Measurements from ENCODE around the gene MYO3A. TPM values are rescaled to one million over a fixed set of nuclear protein-coding genes. Genes with fewer than 3 reads are reported as not detected.

MYO3A gene
- total and polyA plus RNA-seq, 3 experiments from 2014 or later = not detected

- Histone ChIP-seq H3K9me3 (ENCODE audit: low read length) (no peaks in the 10 kb centered on the region), H3K27ac (ENCODE audit: low read depth, low read length) (no peak overlapping the region), H3K36me3 (ENCODE audit: insufficient read depth, low read length) (no peaks in the 10 kb centered on the region), H3K27me3 (ENCODE audit: insufficient read depth, low read length, poor library complexity, severe bottlenecking) (peaks cover 27% of the 10 kb centered on the region), H3K4me1 (ENCODE audit: insufficient read depth, low read length) (no peaks in the 10 kb centered on the region), H3K4me3 (ENCODE audit: low read length) (no peak overlapping the region)
- Mint-ChIP-seq H3K36me3 (no peaks in the 10 kb centered on the region), H3K27me3 (peaks cover 65 to 89% of the 10 kb centered on the region in 2 donors), H3K9me3 (peaks cover 0 to 1% (median 0%) of the 10 kb centered on the region in 5 donors), H3K4me1 (peaks cover 15 to 36% (median 28%) of the 10 kb centered on the region in 3 donors), H3K27ac (no peak overlapping the region), H3K4me3 (no peak overlapping the region)
- DNase-seq = no peak
- ChIA-PET CTCF (no interaction called here), POLR2A (no interaction called here)
Observed at GRCh38 chr10:26219676-26220075, 285.6 kb downstream of the MYO3A start.

- no peaks in the 10 kb centered on the region for H3K36me3 Mint-ChIP-seq
- no peak for DNase-seq
- H3K36me3 ChIP-seq (ENCODE audit: insufficient read depth, low read length) = no peaks in the 10 kb centered on the region
- peaks cover 23% of the 10 kb centered on the region for H3K27me3 ChIP-seq (ENCODE audit: insufficient read depth, low read length, poor library complexity, severe bottlenecking)
- no peaks in the 10 kb centered on the region for H3K9me3 ChIP-seq (ENCODE audit: low read length)
- peaks cover 0 to 1% (median 0%) of the 10 kb centered on the region in 5 donors for H3K9me3 Mint-ChIP-seq
- CTCF ChIA-PET = no interaction called here
- POLR2A ChIA-PET = no interaction called here
- no peak overlapping the region for H3K4me3 Mint-ChIP-seq
- no peaks in the 10 kb centered on the region for H3K4me1 ChIP-seq (ENCODE audit: insufficient read depth, low read length)
- no peak overlapping the region for H3K27ac Mint-ChIP-seq
- H3K4me3 ChIP-seq (ENCODE audit: low read length) = no peak overlapping the region
- no peak overlapping the region for H3K27ac ChIP-seq (ENCODE audit: low read depth, low read length)
- H3K27me3 Mint-ChIP-seq = peaks cover 60 to 88% of the 10 kb centered on the region in 2 donors
- H3K4me1 Mint-ChIP-seq = peaks cover 9 to 24% (median 19%) of the 10 kb centered on the region in 3 donors
Observed at GRCh38 chr10:26220901-26221300, 286.9 kb downstream of the MYO3A start.

GRCh38 chr10:26221541-26221940 lies 287.5 kb downstream of the MYO3A start:
- Histone ChIP-seq H3K27ac (ENCODE audit: low read depth, low read length) (no peak overlapping the region), H3K4me3 (ENCODE audit: low read length) (no peak overlapping the region), H3K27me3 (ENCODE audit: insufficient read depth, low read length, poor library complexity, severe bottlenecking) (peaks cover 23% of the 10 kb centered on the region), H3K9me3 (ENCODE audit: low read length) (no peaks in the 10 kb centered on the region), H3K36me3 (ENCODE audit: insufficient read depth, low read length) (no peaks in the 10 kb centered on the region), H3K4me1 (ENCODE audit: insufficient read depth, low read length) (no peaks in the 10 kb centered on the region)
- Mint-ChIP-seq H3K4me1 (peaks cover 9 to 18% (median 15%) of the 10 kb centered on the region in 3 donors), H3K27me3 (peaks cover 60 to 89% of the 10 kb centered on the region in 2 donors), H3K36me3 (no peaks in the 10 kb centered on the region), H3K4me3 (no peak overlapping the region), H3K27ac (no peak overlapping the region), H3K9me3 (peaks cover 0 to 1% (median 0%) of the 10 kb centered on the region in 5 donors)
- no peak for DNase-seq
- ChIA-PET POLR2A (no interaction called here), CTCF (no interaction called here)

- Mint-ChIP-seq H3K9me3 (peaks cover 0 to 1% (median 0%) of the 10 kb centered on the region in 5 donors), H3K4me3 (no peak overlapping the region), H3K4me1 (peaks cover 4 to 10% (median 6%) of the 10 kb centered on the region in 3 donors), H3K36me3 (no peaks in the 10 kb centered on the region), H3K27ac (no peak overlapping the region), H3K27me3 (peaks cover 54 to 84% of the 10 kb centered on the region in 2 donors)
- ChIA-PET POLR2A (no interaction called here), CTCF (no interaction called here)
- no peak overlapping the region for H3K4me3 ChIP-seq (ENCODE audit: low read length)
- H3K9me3 ChIP-seq (ENCODE audit: low read length) = no peaks in the 10 kb centered on the region
- DNase-seq = no peak
- no peaks in the 10 kb centered on the region for H3K36me3 ChIP-seq (ENCODE audit: insufficient read depth, low read length)
- no peak overlapping the region for H3K27ac ChIP-seq (ENCODE audit: low read depth, low read length)
- peaks cover 23% of the 10 kb centered on the region for H3K27me3 ChIP-seq (ENCODE audit: insufficient read depth, low read length, poor library complexity, severe bottlenecking)
- no peaks in the 10 kb centered on the region for H3K4me1 ChIP-seq (ENCODE audit: insufficient read depth, low read length)
Observed at GRCh38 chr10:26222563-26222962, 288.5 kb downstream of the MYO3A start.

- Mint-ChIP-seq H3K9me3 (no peaks in the 10 kb centered on the region), H3K27me3 (peaks cover 37 to 78% of the 10 kb centered on the region in 2 donors), H3K36me3 (no peaks in the 10 kb centered on the region), H3K27ac (no peak overlapping the region), H3K4me1 (no peaks in the 10 kb centered on the region), H3K4me3 (no peak overlapping the region)
- no peak overlapping the region for H3K27ac ChIP-seq (ENCODE audit: low read depth, low read length)
- no peak for DNase-seq
- ChIA-PET POLR2A (no interaction called here), CTCF (no interaction called here)
- H3K4me3 ChIP-seq (ENCODE audit: low read length) = no peak overlapping the region
- peaks cover 14% of the 10 kb centered on the region for H3K27me3 ChIP-seq (ENCODE audit: insufficient read depth, low read length, poor library complexity, severe bottlenecking)
- no peaks in the 10 kb centered on the region for H3K4me1 ChIP-seq (ENCODE audit: insufficient read depth, low read length)
- no peaks in the 10 kb centered on the region for H3K9me3 ChIP-seq (ENCODE audit: low read length)
- H3K36me3 ChIP-seq (ENCODE audit: insufficient read depth, low read length) = no peaks in the 10 kb centered on the region
Observed at GRCh38 chr10:26225322-26225721, 291.3 kb downstream of the MYO3A start.

- H3K4me1 Mint-ChIP-seq = no peaks in the 10 kb centered on the region
- CTCF ChIA-PET = no interaction called here
- Histone ChIP-seq H3K9me3 (ENCODE audit: low read length) (no peaks in the 10 kb centered on the region), H3K4me1 (ENCODE audit: insufficient read depth, low read length) (no peaks in the 10 kb centered on the region), H3K27ac (ENCODE audit: low read depth, low read length) (no peak overlapping the region), H3K36me3 (ENCODE audit: insufficient read depth, low read length) (no peaks in the 10 kb centered on the region), H3K4me3 (ENCODE audit: low read length) (no peak overlapping the region), H3K27me3 (ENCODE audit: insufficient read depth, low read length, poor library complexity, severe bottlenecking) (no peaks in the 10 kb centered on the region)
- no peak for DNase-seq
- H3K36me3 Mint-ChIP-seq = no peaks in the 10 kb centered on the region
- no peak overlapping the region for H3K4me3 Mint-ChIP-seq
- POLR2A ChIA-PET = no interaction called here
- peaks cover 20 to 68% of the 10 kb centered on the region in 2 donors for H3K27me3 Mint-ChIP-seq
- no peaks in the 10 kb centered on the region for H3K9me3 Mint-ChIP-seq
- no peak overlapping the region for H3K27ac Mint-ChIP-seq
Observed at GRCh38 chr10:26227786-26228185, 293.8 kb downstream of the MYO3A start.

GRCh38 chr10:26232174-26232573 lies 298.1 kb downstream of the MYO3A start:
- POLR2A ChIA-PET = no interaction called here

GRCh38 chr10:26235761-26236160 lies 301.7 kb downstream of the MYO3A start:
- no peak overlapping the region for H3K4me3 Mint-ChIP-seq
- no peak overlapping the region for H3K27ac ChIP-seq (ENCODE audit: low read depth, low read length)
- no peaks in the 10 kb centered on the region for H3K9me3 Mint-ChIP-seq
- no peak overlapping the region for H3K27ac Mint-ChIP-seq
- H3K9me3 ChIP-seq (ENCODE audit: low read length) = no peaks in the 10 kb centered on the region
- H3K36me3 ChIP-seq (ENCODE audit: insufficient read depth, low read length) = no peaks in the 10 kb centered on the region
- no peaks in the 10 kb centered on the region for H3K27me3 ChIP-seq (ENCODE audit: insufficient read depth, low read length, poor library complexity, severe bottlenecking)
- ChIA-PET CTCF (no interaction called here), POLR2A (no interaction called here)
- no peak for DNase-seq
- H3K4me1 Mint-ChIP-seq = no peaks in the 10 kb centered on the region
- no peak overlapping the region for H3K4me3 ChIP-seq (ENCODE audit: low read length)
- H3K27me3 Mint-ChIP-seq = peaks cover 5 to 64% of the 10 kb centered on the region in 2 donors
- no peaks in the 10 kb centered on the region for H3K36me3 Mint-ChIP-seq
- no peaks in the 10 kb centered on the region for H3K4me1 ChIP-seq (ENCODE audit: insufficient read depth, low read length)

More at GRCh38 chr10:26232174-26232573, 298.1 kb downstream of the MYO3A start:
- no peak overlapping the region for H3K27ac ChIP-seq (ENCODE audit: low read depth, low read length)
- H3K4me3 ChIP-seq (ENCODE audit: low read length) = no peak overlapping the region
- no peak for DNase-seq
- H3K27me3 Mint-ChIP-seq = peaks cover 8 to 60% of the 10 kb centered on the region in 2 donors
- CTCF ChIA-PET = no interaction called here
- H3K4me3 Mint-ChIP-seq = no peak overlapping the region
- H3K36me3 ChIP-seq (ENCODE audit: insufficient read depth, low read length) = no peaks in the 10 kb centered on the region
- no peaks in the 10 kb centered on the region for H3K27me3 ChIP-seq (ENCODE audit: insufficient read depth, low read length, poor library complexity, severe bottlenecking)
- no peak overlapping the region for H3K27ac Mint-ChIP-seq
- H3K4me1 Mint-ChIP-seq = no peaks in the 10 kb centered on the region
- H3K9me3 Mint-ChIP-seq = no peaks in the 10 kb centered on the region
- H3K9me3 ChIP-seq (ENCODE audit: low read length) = no peaks in the 10 kb centered on the region
- no peaks in the 10 kb centered on the region for H3K4me1 ChIP-seq (ENCODE audit: insufficient read depth, low read length)
- no peaks in the 10 kb centered on the region for H3K36me3 Mint-ChIP-seq

- H3K27ac Mint-ChIP-seq = no peak overlapping the region
- H3K9me3 Mint-ChIP-seq = no peaks in the 10 kb centered on the region
- H3K27ac ChIP-seq (ENCODE audit: low read depth, low read length) = no peak overlapping the region
- no peaks in the 10 kb centered on the region for H3K4me1 Mint-ChIP-seq
- H3K4me1 ChIP-seq (ENCODE audit: insufficient read depth, low read length) = no peaks in the 10 kb centered on the region
- POLR2A ChIA-PET = no interaction called here
- H3K27me3 Mint-ChIP-seq = peaks cover 3 to 58% of the 10 kb centered on the region in 2 donors
- no peaks in the 10 kb centered on the region for H3K27me3 ChIP-seq (ENCODE audit: insufficient read depth, low read length, poor library complexity, severe bottlenecking)
- CTCF ChIA-PET = no interaction called here
- no peaks in the 10 kb centered on the region for H3K9me3 ChIP-seq (ENCODE audit: low read length)
- H3K4me3 Mint-ChIP-seq = no peak overlapping the region
- no peaks in the 10 kb centered on the region for H3K36me3 Mint-ChIP-seq
- H3K36me3 ChIP-seq (ENCODE audit: insufficient read depth, low read length) = no peaks in the 10 kb centered on the region
- no peak overlapping the region for H3K4me3 ChIP-seq (ENCODE audit: low read length)
- no peak for DNase-seq
Observed at GRCh38 chr10:26238378-26238777, 304.3 kb downstream of the MYO3A start.

All from CD8-positive, alpha-beta memory T cell (primary cell).